HG03565 (cell line): ENCODE data around the gene CD40LG.

Experiments used
- ATAC-seq: cut with Tn5 transposase; IDR thresholded peaks from one replicate; pipeline ENCODE4 v1.9.1; 2021; ENCODE audit warnings: mild to moderate bottlenecking, moderate library complexity; ENCODE audit not compliant: unreplicated experiment

Gene CD40LG

GRCh38 chrX:136647677-136648360, at the start of gene CD40LG:
CD40LG (plus strand) TSS chrX:136648158; CDS start chrX:136648249, 91 bp downstream.
- ATAC-seq = no peak

GRCh38 chrX:136598631-136599030, 49.3 kb upstream of the CD40LG start:
- ATAC-seq = no peak

- ATAC-seq = no peak
These were observed 47.9 kb upstream of the CD40LG start for GRCh38 chrX:136600059-136600458.

GRCh38 chrX:136607236-136607635, 40.7 kb upstream of the CD40LG start:
- no peak for ATAC-seq

- no peak for ATAC-seq
These were observed 39.5 kb upstream of the CD40LG start for GRCh38 chrX:136608295-136608933.

- peak; percentile 86 for ATAC-seq
These were observed 30.8 kb upstream of the CD40LG start for GRCh38 chrX:136616987-136617685.

- no peak for ATAC-seq
These were observed 28.0 kb upstream of the CD40LG start for GRCh38 chrX:136619899-136620505.

GRCh38 chrX:136620780-136621179, 27.2 kb upstream of the CD40LG start:
- ATAC-seq = no peak

- no peak for ATAC-seq
These were observed 25.4 kb upstream of the CD40LG start for GRCh38 chrX:136622568-136622967.

- no peak for ATAC-seq
These were observed 24.6 kb upstream of the CD40LG start for GRCh38 chrX:136623396-136623795.

- ATAC-seq = no peak
These were observed 22.7 kb upstream of the CD40LG start for GRCh38 chrX:136625246-136625645.

- peak; percentile 76 for ATAC-seq
These were observed 21.7 kb upstream of the CD40LG start for GRCh38 chrX:136626237-136626636.

GRCh38 chrX:136626891-136627290, 21.1 kb upstream of the CD40LG start:
- ATAC-seq = no peak

- no peak for ATAC-seq
These were observed 20.5 kb upstream of the CD40LG start for GRCh38 chrX:136627409-136627808.

GRCh38 chrX:136629084-136629750, 18.7 kb upstream of the CD40LG start:
- no peak for ATAC-seq

GRCh38 chrX:136630881-136631280, 17.1 kb upstream of the CD40LG start:
- no peak for ATAC-seq

- ATAC-seq = peak; percentile 64
These were observed 12.7 kb upstream of the CD40LG start for GRCh38 chrX:136635235-136635634.

GRCh38 chrX:136636121-136636520, 11.8 kb upstream of the CD40LG start:
- no peak for ATAC-seq

- ATAC-seq = no peak
These were observed 8.3 kb upstream of the CD40LG start for GRCh38 chrX:136639506-136640176.

GRCh38 chrX:136643243-136643642, 4.7 kb upstream of the CD40LG start:
- ATAC-seq = no peak
